GM18868 (cell line): ENCODE results near the gene UPP1.
"Not testable (repeated sequence)": the region's sequence is repeated elsewhere in the genome, so short reads cannot be mapped to it uniquely, and the experiment has no call there.

Source experiments
- ATAC-seq: cut with Tn5 transposase; IDR thresholded peaks from one replicate; pipeline ENCODE4 v1.9.1; 2021; ENCODE audit warnings: mild to moderate bottlenecking, moderate library complexity; ENCODE audit not compliant: unreplicated experiment

Gene UPP1

DNA sequence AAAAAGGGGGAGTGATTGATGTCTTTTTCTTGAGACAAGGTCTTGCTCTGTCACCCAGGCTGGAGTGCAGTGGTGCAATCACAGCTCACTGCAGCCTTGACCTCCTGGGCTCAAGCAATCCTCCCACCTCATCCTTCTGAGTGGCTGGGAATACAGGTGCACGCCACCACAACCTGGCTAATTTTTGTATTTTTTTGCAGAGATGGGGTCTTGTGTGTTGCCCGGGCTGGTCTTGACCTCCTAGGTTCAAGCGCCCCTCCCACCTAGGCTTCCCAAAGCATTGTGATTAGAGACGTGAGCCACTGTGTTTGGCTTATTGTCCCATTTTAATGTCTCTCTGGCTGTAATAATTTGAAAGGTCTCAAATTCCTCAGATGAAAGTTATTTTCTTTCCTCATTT is 21.8 kb downstream of the UPP1 start:
- ATAC-seq = no peak

- no peak for ATAC-seq
Measured at GRCh38 chr7:48111596-48111995, 22.5 kb downstream of the UPP1 start.

- no peak for ATAC-seq
Measured at GRCh38 chr7:48112401-48113165, 23.5 kb downstream of the UPP1 start.

DNA sequence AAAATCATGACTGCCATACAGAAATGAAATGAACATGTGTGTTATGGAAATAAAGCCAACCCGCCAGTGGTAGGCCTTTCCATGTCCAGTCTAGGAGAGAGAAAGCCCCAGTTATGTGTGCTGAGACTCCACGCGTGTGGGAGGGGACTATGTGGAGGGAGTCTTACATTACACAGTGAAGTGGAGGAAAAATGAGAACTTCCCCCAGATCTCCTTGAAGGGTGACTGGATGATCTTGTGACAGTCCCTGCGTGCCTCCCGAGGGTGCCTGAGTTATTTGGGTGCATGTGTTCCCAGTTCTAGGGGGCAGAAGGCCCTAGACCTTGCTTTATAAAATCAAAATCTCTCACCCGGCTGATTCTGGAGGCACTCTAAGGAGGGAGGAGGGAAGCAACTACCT is 24.2 kb downstream of the UPP1 start:
- ATAC-seq = no peak

- no peak for ATAC-seq
Measured at GRCh38 chr7:48114115-48114514, 25.1 kb downstream of the UPP1 start.

GRCh38 chr7:48114589-48114988 is 25.5 kb downstream of the UPP1 start:
- ATAC-seq = no peak

DNA sequence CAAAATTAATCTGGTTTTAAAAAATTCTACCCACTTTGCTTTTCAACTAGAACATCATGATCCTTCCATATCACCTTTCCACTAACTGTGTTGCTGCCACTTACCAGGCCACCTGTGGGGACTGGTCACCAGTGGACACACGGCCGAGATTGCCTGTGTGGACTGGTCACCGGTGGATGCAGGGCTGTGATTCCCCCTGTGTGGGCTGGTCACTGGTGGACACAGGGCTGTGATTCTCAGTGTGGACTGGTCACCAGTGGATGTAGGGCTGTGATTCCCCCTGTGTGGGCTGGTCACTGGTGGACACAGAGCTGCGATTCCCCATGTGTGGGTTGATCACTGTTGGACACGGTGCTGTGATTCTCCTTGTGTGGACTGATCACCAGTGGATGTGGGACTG is 27.0 kb downstream of the UPP1 start:
- no peak for ATAC-seq

DNA sequence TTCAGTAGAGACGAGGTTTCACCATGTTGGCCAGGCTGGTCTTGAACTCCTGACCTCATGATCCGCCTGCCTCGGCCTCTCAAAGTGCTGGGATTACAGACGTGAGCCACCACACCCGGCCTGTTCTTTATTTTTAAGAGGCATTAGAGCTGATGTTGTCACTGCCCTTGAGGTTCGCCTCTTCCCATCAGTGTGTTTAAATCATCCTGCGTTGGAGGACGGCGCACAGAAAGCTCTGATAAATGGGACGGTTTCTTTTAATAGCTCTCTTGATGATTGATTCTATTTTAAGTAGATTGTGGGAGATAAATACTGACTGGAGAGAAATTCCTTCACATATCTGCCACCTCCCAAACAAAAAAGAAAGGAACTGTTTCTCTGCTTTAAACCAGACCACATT is 29.0 kb downstream of the UPP1 start:
- ATAC-seq = no peak

- not testable (repeated sequence) for ATAC-seq
Measured at GRCh38 chr7:48120536-48120935, 31.5 kb downstream of the UPP1 start.

DNA sequence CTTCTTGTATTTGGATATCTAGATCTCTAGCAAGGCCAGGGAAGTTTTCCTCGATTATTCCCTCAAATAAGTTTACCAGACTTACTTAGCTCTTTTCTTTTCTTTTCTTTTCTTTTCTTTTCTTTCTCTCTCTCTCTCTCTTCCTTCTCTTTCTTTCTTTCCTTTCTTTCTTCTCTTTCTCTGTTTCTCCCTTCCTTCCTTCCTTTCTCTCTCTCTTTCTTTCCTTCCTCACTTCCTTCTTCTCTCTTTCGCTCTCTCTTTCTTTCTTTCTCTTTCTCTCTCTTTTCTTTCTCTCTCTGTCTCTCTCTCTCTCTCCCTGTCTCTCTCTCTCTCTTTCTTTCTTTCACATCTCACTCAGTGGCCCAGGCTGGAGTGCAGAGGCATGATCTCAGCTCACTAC is 37.0 kb downstream of the UPP1 start:
- no peak for ATAC-seq

DNA sequence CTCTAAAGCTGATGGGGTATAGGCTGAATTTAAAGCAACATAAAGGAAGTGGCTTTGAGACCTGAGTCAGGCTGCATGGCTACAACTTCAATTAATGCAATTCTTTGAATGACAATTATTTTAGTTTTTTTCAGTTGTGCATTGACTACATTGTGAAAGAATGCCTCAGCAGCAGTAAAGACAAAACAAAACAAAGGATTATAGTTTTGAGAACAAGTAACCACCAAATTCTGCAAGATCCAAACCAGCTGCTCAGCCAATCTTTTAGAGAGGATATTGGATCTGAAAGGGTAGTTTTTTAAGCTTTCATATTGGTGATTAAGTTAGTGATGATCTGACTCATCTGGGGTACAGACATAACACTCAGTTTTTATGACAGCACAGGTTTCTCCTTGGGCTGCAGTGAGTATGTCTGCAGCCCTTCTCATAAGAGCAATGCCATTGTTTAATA is 41.6 kb downstream of the UPP1 start:
- ATAC-seq = peak; percentile 57

DNA sequence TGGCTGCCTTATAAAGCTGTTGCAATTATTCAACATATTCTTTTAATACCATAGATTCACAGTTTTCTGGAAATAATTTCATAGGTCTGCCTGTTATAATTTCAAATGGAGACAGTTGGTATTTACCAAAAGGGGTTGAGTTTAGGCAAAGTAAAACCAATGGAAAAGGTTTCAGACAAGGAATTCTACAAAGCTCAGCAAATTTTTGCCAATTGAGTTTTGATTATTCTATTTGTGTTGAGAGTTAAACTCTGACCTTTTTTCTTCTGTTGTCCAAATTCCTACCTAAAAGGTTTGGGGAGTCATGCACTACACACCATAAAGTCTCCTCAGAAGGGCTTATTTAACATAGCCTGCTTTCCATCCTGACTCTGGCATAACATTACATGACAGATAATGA is 43.7 kb downstream of the UPP1 start:
- ATAC-seq = no peak

GRCh38 chr7:48139459-48139858 is 50.4 kb downstream of the UPP1 start:
- no peak for ATAC-seq

GRCh38 chr7:48140001-48140681 is 51.1 kb downstream of the UPP1 start:
- no peak for ATAC-seq

DNA sequence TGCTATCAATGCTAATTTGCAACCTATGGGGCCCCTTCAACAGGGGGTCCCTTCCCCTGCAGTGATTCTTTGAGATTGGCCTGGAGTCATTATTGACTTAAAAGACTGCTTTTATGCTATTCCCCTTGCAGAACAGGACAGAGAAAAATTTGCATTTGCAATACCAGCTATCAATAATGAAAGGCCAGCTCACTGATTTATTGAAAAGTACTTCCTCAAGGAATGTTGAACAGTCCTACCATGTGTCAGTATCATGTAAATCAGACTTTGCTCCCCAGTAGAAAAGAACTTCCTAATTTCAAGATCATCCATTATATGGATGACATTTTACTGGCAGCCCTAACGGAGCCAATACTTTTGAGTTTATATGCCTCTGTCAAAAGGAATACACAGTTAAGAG is 52.5 kb downstream of the UPP1 start:
- no peak for ATAC-seq

DNA sequence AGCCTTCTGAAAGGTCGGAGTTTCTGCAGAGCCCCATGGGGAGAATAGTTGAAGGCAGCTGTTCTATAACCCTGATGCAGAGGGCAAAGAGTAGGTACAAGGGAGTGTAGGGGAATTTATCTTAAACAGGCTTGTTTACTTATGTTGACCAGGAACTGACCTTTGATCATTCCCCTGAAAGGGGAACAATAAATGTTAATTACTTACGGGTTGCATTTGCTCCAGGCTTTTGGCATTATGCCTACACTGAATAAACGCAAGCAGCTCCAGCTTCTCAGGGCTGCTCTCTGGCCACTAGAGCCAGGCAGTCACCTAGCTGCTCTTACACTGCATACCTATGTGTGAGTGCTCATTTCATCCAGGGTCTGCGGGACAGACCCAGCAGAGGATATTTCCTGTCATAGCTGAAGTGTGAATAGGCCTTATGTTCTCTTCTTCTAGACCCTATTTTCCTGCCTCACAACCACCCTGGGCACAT is 55.3 kb downstream of the UPP1 start:
- no peak for ATAC-seq

GRCh38 chr7:48147078-48147591 is 58.1 kb downstream of the UPP1 start:
- ATAC-seq = no peak

DNA sequence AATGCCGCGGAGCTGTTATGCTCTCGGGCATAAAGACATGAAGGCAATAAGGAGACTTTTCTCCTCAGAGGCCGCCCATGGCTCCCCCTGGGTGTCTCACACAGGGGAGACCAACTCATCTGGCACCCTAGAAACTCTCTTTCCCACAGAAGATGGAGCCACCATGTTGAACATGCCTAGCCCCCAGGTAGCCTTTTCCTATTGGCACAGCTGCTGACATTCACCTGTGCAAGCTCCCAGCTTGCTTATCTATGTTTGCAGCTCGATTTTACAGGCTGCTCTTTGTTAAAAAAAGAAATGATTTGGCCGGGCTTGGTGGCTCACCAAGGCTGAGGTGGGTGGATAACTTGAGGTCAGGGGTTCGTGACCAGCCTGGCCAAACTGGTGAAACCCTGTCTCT is 58.6 kb downstream of the UPP1 start:
- ATAC-seq = not testable (repeated sequence)

DNA sequence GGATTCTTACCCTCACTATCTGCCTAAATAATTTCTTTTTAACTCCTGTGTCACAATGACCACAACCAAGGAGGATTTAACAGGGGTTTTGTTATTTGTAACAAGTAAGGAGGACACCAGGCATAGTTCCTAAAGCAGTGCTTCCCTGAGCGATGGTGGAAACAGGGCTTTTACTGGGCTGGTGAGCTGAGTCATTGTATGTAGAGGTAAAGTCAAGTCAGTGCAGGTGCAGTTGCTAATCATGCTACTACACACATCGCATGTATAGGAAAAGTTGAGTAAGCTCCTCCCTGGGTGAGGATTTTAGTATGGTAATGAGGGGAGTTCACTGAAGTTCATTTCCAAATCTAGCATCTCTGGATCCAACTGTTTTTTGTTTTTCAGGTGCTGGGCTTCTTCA is 59.2 kb downstream of the UPP1 start:
- ATAC-seq = no peak

DNA sequence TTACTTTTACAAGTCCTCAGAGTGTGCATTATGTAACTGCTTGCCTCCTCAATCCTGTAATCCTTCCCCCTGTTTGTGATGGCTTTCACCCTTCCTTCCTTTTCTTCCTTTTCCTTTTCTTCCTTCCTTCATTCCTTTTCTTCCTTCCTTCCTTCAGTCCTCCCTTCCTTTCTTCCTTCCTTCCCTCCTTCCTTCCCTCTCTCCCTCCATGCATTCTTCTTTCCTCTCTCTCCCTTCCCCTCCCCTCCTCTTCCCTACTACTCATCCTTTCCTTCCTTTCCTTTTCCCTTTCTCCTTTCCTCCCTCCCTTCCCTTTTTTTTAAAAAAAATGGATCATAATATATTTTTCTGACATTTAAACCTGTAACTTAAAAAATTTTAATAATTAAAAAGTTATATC is 60.0 kb downstream of the UPP1 start:
- no peak for ATAC-seq

GRCh38 chr7:48150086-48150485 is 61.0 kb downstream of the UPP1 start:
- no peak for ATAC-seq

- ATAC-seq = peak; percentile 73
Measured at GRCh38 chr7:48154792-48155413, 65.8 kb downstream of the UPP1 start.
